Mammary epithelial cell (primary cell): Measurements from ENCODE around the gene SUN2.

ENCODE experiments used
- CTCF ChIP-seq, 2 donors: IDR thresholded peaks in 1 of 2; conservative IDR thresholded peaks in 1 of 2; 2 replicates each; pipeline ENCODE4 v1.5.1; 2011 to 2012; ENCODE audit warnings: inconsistent platforms in 2 of 2, low read length in 2 of 2, mild to moderate bottlenecking in 2 of 2, control low read depth in 1 of 2, low read depth in 1 of 2; ENCODE audit not compliant: insufficient read depth in 1 of 2; ENCODE audit errors: extremely low read depth in 1 of 2
- EZH2 ChIP-seq: IDR thresholded peaks from 2 replicates; pipeline ENCODE4 v1.6.1; 2012; ENCODE audit warnings: low read length, inconsistent platforms, borderline replicate concordance

- TF ChIP-seq CTCF (conservative IDR thresholded peaks at IDR 0.05 in 1 of 2, IDR thresholded peaks at IDR 0.05 in 1 of 2; ENCODE audit: extremely low read depth in 1 of 2, insufficient read depth in 1 of 2, low read depth in 1 of 2, low read length in 2 of 2) (no peak), EZH2 (no peak)
These were observed 1.6 kb upstream of the SUN2 start for GRCh38 chr22:38757464-38757757.
